HepG2 (cell line): ENCODE data around the gene SRD5A3. TPM values are rescaled to one million over a fixed set of nuclear protein-coding genes. Genes with fewer than 3 reads are reported as not detected.
"Not testable (repeated sequence)": the region's sequence is repeated elsewhere in the genome, so short reads cannot be mapped to it uniquely, and the experiment has no call there.

Experiments used
- ATAC-seq: fragments of 200-7000 bp; cut with Tn5 transposase; 3 replicates; pipeline ENCODE4 v1.9.1; 2020; ENCODE audit warnings: mild to moderate bottlenecking, moderate library complexity
- BruUV-seq: library from RNA; stranded (reverse); fragments of 400-500 nt; replicated peaks from 2 replicates; lab custom pipeline; 2021; lab: Mats Ljungman, UMichigan
- CTCF ChIA-PET: fragments of 300-600 bp; formaldehyde crosslinking; extraction: SDS; loops from one replicate; lab custom pipeline; 2021; ENCODE audit warnings: low total read pairs, inconsistent platforms, low intra/inter-chr PET ratio; lab: Yijun Ruan, JAX
- POLR2A ChIA-PET: fragments of 350-600 bp; sonication (Branson Sonifier 250); formaldehyde crosslinking; loops from one replicate; lab custom pipeline; 2020; ENCODE audit warnings: antibody characterized with exemption, inconsistent platforms; lab: Yijun Ruan, JAX
- DNase-seq: peaks from one replicate; pipeline ENCODE4 v3.0.0-alpha.2; 2015; ENCODE audit warnings: low spot score
- FAIRE-seq: peaks from 3 replicates; lab custom pipeline; 2011; peaks lifted over from hg19 to GRCh38; lab: Jason Lieb, UNC
- H2AFZ ChIP-seq: one replicate; pipeline ENCODE4 v1.6.1; 2011; ENCODE audit warnings: low read length, inconsistent platforms
- H3K27ac ChIP-seq: fragments of 300-600 bp; 3 replicates; pipeline ENCODE4 v1.8.0; 2011; ENCODE audit warnings: mixed run types, mild to moderate bottlenecking, mixed read lengths, low read length, inconsistent platforms; ENCODE audit not compliant: insufficient read depth; ENCODE audit errors: extremely low read length
- H3K27me3 ChIP-seq, 2 experiments: fragments of 200-600 bp in 1 of 2; 2 replicates in 1 of 2; 3 replicates in 1 of 2; pipeline versions ENCODE4 v1.6.0 to v1.8.0; 2011; ENCODE audit warnings: low read length in 2 of 2, mild to moderate bottlenecking in 2 of 2, moderate library complexity in 2 of 2, inconsistent platforms in 1 of 2; ENCODE audit not compliant: insufficient read depth in 2 of 2, control insufficient read depth in 1 of 2
- H3K36me3 ChIP-seq, 2 experiments: fragments of 200-600 bp in 1 of 2; replicated peaks in 1 of 2; 2 replicates in 1 of 2; 3 replicates in 1 of 2; pipeline versions ENCODE4 v1.5.1 to v1.8.0; 2011; ENCODE audit warnings: low read length in 2 of 2, inconsistent platforms in 1 of 2; ENCODE audit not compliant: insufficient read depth in 2 of 2, control insufficient read depth in 1 of 2
- H3K4me1 ChIP-seq: 2 replicates; pipeline ENCODE4 v1.5.1; 2012; ENCODE audit warnings: low read length, inconsistent platforms; ENCODE audit not compliant: insufficient read depth
- H3K4me2 ChIP-seq: 2 replicates; pipeline ENCODE4 v1.6.0; 2011; ENCODE audit warnings: low read depth, low read length, inconsistent platforms
- H3K4me3 ChIP-seq, 3 experiments: fragments of 200-600 bp in 1 of 3; sonication (generic), shearing (Covaris generic) in 1 of 3; replicated peaks in 1 of 3; 2 replicates each; pipeline ENCODE4 v1.5.1; 2011 to 2016; ENCODE audit warnings: low read length in 3 of 3, inconsistent platforms in 2 of 3, low read depth in 2 of 3, mild to moderate bottlenecking in 2 of 3, control low read depth in 1 of 3, mixed read lengths in 1 of 3; ENCODE audit not compliant: insufficient read depth in 1 of 3
- H3K79me2 ChIP-seq: one replicate; pipeline ENCODE4 v1.6.1; 2011; ENCODE audit warnings: low read length, inconsistent platforms; ENCODE audit not compliant: insufficient read depth
- H3K9ac ChIP-seq: 2 replicates; pipeline ENCODE4 v1.6.0; 2011; ENCODE audit warnings: mild to moderate bottlenecking, low read depth, low read length, inconsistent platforms; ENCODE audit not compliant: insufficient read depth
- H3K9me3 ChIP-seq: 2 replicates; pipeline ENCODE4 v1.5.1; 2012; ENCODE audit warnings: mild to moderate bottlenecking, low read length
- H4K20me1 ChIP-seq: 2 replicates; pipeline ENCODE4 v1.6.0; 2011; ENCODE audit warnings: inconsistent platforms, mild to moderate bottlenecking, low read length, moderate library complexity; ENCODE audit not compliant: insufficient read depth
- BRCA1 ChIP-seq: sonication (generic); formaldehyde crosslinking; IDR thresholded peaks from 2 replicates; pipeline ENCODE4 v1.4.0; 2020; ENCODE audit warnings: missing genetic modification reagents
- RBAK ChIP-seq: sonication (generic); formaldehyde crosslinking; IDR thresholded peaks from 2 replicates; pipeline ENCODE4 v1.5.1; 2020; ENCODE audit warnings: mild to moderate bottlenecking, missing genetic modification reagents
- ZNF430 ChIP-seq: sonication (generic); formaldehyde crosslinking; IDR thresholded peaks from 2 replicates; pipeline ENCODE4 v1.9.0; 2021; ENCODE audit warnings: mild to moderate bottlenecking, missing genetic modification reagents
- ZNF766 ChIP-seq: sonication (generic); formaldehyde crosslinking; IDR thresholded peaks from 2 replicates; pipeline ENCODE4 v1.5.0; 2020; ENCODE audit warnings: missing genetic modification reagents, borderline replicate concordance
- WGBS: methylation state at CpG from one replicate; pipeline ENCODE4 v1.1.6; 2017; ENCODE audit warnings: low lambda C conversion rate; 5-methylcytosine and 5-hydroxymethylcytosine counted together
- in situ Hi-C: cut with HindIII; loops from 2 replicates; pipeline ENCODE4 v1.10.0; 2017; ENCODE audit warnings: low pct_unique_long_range_greater_than_20kb; ENCODE audit not compliant: extremely low pct_ligation_motif_present
- intact Hi-C: fragments of 100-400 bp; cut with micrococcal nuclease; formaldehyde crosslinking; loops from one replicate; pipeline ENCODE4 v1.10.0; 2022; ENCODE audit not compliant: unreplicated experiment
- polyA plus RNA-seq, 8 experiments: library from polyadenylated mRNA; depleted of rRNA in 3 of 8; stranded (reverse) in 7 of 8; unstranded in 1 of 8; fragments of >200 nt; fragmentation: Illumina TruSeq in 4 of 8; extraction: Trizol in 4 of 8; gene quantifications; 2 replicates each; pipeline versions ENCODE4 v1.2.1 to v1.2.3, GENCODE V29; 2011 to 2016; ENCODE audit warnings: low read depth in 4 of 8, missing spikeins in 1 of 8, mixed read lengths in 1 of 8; ENCODE audit not compliant: insufficient read depth in 1 of 8
- total RNA-seq, 5 experiments: library from RNA; depleted of rRNA; stranded (reverse); fragments of >200 nt; fragmentation: Illumina TruSeq; extraction: Trizol; gene quantifications; 2 replicates each; pipeline ENCODE4 v1.2.3, GENCODE V29; 2016; ENCODE audit warnings: low read depth in 1 of 5
- TF ChIP-seq, protein P1 (sequence below): sonication (generic); formaldehyde crosslinking; IDR thresholded peaks from 2 replicates; pipeline ENCODE4 v1.4.0; 2020; ENCODE audit warnings: missing genetic modification reagents, mild to moderate bottlenecking, borderline replicate concordance
- TF ChIP-seq, protein P2 (sequence below): sonication (generic); formaldehyde crosslinking; IDR thresholded peaks from 2 replicates; pipeline ENCODE4 v1.4.0; 2020; ENCODE audit warnings: missing genetic modification reagents, mild to moderate bottlenecking, borderline replicate concordance
- TF ChIP-seq, protein P3 (sequence below): sonication (generic); formaldehyde crosslinking; IDR thresholded peaks from 2 replicates; pipeline ENCODE4 v1.4.0; 2020; ENCODE audit warnings: missing genetic modification reagents, mild to moderate bottlenecking, borderline replicate concordance
- TF ChIP-seq, protein P4 (sequence below): IDR thresholded peaks from 2 replicates; pipeline ENCODE4 v1.6.1; 2016; ENCODE audit warnings: missing compliant biosample characterization, missing genetic modification reagents, borderline replicate concordance

SRD5A3 gene
- total and polyA plus RNA-seq, 2 of the 13 experiments (the other 11 are each of a cell fraction or from before 2014, with no cell fraction given): 12.4 to 18.4 TPM

DNA sequence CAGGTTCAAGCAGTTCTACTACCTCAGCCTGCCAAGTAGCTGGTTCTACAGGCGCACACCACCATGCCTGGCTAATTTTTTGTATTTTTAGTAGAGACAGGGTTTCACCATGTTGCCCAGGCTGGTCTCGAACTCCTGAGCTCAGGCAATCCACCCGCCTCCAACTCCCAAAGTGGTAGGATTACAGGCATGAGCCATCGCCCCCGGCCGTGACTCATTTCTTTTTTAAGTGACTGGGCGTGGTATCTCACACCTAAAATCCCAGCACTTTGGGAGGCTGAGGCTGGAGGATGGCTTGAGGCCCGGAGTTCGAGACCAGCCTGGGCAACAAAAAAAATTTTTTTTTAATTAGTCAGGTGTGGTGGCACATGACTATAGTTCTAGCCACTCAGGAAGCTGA, 16.9 kb downstream of the SRD5A3 start:
- H3K36me3 ChIP-seq, H3K27ac ChIP-seq, H3K4me2 ChIP-seq, H3K9ac ChIP-seq, POLR2A ChIA-PET, CTCF ChIA-PET, ATAC-seq, H2AFZ ChIP-seq, H3K4me3 ChIP-seq, H3K79me2 ChIP-seq, FAIRE-seq, intact Hi-C loops, H3K27me3 ChIP-seq, H3K9me3 ChIP-seq, in situ Hi-C loops, H4K20me1 ChIP-seq, BruUV-seq, DNase-seq: not testable (repeated sequence)
- WGBS: 99% methylated on average over 9 of the region's 9 CpGs
- peaks cover 15% of the 10 kb centered on the region for H3K4me1 ChIP-seq

DNA sequence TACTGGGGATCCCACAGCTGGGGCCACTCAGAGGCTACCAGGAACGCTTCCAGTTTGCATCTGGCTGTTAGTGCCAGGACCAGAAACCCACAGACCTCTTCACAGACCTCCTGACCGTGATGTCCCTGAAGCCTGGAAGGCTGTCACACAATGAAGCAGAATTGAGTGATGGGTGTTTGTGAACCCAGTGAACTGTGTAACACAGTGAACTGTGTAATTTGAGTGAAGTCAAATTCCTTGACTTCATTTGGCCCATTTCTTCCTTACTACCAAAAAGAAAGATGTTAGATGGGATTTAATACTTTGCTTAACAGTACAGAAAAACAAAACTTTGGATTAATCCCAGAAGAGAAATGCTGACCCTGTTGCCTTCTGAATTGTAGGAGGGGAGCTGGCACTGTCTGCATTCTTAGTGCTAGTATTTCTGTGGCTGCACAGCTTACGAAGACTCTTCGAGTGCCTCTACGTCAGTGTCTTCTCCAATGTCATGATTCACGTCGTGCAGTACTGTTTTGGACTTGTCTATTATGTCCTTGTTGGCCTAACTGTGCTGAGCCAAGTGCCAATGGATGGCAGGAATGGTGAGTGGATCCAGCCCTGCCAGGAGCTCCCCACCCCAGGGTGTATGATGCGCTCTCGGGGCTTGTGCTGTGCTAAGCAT, 17.8 kb downstream of the SRD5A3 start:
- no peak overlapping the region for H3K4me3 ChIP-seq
- FAIRE-seq: no peak
- intact Hi-C loops (no loop called here), in situ Hi-C loops (no loop called here)
- H3K4me2 ChIP-seq: no peak overlapping the region
- H4K20me1 ChIP-seq: no peaks in the 10 kb centered on the region
- no peak overlapping the region for H2AFZ ChIP-seq
- no peaks in the 10 kb centered on the region for H3K27me3 ChIP-seq
- no peak for DNase-seq
- POLR2A ChIA-PET: no interaction called here
- no TSS peak for BruUV-seq
- H3K79me2 ChIP-seq: no peaks in the 10 kb centered on the region
- peaks cover 17% of the 10 kb centered on the region for H3K4me1 ChIP-seq
- ATAC-seq: no peak
- CTCF ChIA-PET: no interaction called here
- 92% methylated on average over 9 of the region's 9 CpGs for WGBS
- H3K27ac ChIP-seq: no peak overlapping the region
- no peak overlapping the region for H3K9ac ChIP-seq
- no peaks in the 10 kb centered on the region for H3K9me3 ChIP-seq
- H3K36me3 ChIP-seq: no peaks in the 10 kb centered on the region
- no peak for TF ChIP-seq ZNF430 (CRISPR knock-in tag)
- TF ChIP-seq, protein P1, sequence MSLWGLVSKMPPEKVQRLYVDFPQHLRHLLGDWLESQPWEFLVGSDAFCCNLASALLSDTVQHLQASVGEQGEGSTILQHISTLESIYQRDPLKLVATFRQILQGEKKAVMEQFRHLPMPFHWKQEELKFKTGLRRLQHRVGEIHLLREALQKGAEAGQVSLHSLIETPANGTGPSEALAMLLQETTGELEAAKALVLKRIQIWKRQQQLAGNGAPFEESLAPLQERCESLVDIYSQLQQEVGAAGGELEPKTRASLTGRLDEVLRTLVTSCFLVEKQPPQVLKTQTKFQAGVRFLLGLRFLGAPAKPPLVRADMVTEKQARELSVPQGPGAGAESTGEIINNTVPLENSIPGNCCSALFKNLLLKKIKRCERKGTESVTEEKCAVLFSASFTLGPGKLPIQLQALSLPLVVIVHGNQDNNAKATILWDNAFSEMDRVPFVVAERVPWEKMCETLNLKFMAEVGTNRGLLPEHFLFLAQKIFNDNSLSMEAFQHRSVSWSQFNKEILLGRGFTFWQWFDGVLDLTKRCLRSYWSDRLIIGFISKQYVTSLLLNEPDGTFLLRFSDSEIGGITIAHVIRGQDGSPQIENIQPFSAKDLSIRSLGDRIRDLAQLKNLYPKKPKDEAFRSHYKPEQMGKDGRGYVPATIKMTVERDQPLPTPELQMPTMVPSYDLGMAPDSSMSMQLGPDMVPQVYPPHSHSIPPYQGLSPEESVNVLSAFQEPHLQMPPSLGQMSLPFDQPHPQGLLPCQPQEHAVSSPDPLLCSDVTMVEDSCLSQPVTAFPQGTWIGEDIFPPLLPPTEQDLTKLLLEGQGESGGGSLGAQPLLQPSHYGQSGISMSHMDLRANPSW (CRISPR knock-in tag): no peak
- TF ChIP-seq BRCA1 (CRISPR knock-in tag): no peak
- TF ChIP-seq RBAK: no peak
- no peak for TF ChIP-seq ZNF766 (CRISPR knock-in tag)
- TF ChIP-seq, protein P2, sequence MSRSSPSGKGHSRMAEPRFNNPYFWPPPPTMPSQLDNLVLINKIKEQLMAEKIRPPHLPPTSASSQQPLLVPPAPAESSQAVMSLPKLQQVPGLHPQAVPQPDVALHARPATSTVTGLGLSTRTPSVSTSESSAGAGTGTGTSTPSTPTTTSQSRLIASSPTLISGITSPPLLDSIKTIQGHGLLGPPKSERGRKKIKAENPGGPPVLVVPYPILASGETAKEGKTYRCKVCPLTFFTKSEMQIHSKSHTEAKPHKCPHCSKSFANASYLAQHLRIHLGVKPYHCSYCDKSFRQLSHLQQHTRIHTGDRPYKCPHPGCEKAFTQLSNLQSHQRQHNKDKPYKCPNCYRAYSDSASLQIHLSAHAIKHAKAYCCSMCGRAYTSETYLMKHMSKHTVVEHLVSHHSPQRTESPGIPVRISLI: no peak
- TF ChIP-seq, protein P3, sequence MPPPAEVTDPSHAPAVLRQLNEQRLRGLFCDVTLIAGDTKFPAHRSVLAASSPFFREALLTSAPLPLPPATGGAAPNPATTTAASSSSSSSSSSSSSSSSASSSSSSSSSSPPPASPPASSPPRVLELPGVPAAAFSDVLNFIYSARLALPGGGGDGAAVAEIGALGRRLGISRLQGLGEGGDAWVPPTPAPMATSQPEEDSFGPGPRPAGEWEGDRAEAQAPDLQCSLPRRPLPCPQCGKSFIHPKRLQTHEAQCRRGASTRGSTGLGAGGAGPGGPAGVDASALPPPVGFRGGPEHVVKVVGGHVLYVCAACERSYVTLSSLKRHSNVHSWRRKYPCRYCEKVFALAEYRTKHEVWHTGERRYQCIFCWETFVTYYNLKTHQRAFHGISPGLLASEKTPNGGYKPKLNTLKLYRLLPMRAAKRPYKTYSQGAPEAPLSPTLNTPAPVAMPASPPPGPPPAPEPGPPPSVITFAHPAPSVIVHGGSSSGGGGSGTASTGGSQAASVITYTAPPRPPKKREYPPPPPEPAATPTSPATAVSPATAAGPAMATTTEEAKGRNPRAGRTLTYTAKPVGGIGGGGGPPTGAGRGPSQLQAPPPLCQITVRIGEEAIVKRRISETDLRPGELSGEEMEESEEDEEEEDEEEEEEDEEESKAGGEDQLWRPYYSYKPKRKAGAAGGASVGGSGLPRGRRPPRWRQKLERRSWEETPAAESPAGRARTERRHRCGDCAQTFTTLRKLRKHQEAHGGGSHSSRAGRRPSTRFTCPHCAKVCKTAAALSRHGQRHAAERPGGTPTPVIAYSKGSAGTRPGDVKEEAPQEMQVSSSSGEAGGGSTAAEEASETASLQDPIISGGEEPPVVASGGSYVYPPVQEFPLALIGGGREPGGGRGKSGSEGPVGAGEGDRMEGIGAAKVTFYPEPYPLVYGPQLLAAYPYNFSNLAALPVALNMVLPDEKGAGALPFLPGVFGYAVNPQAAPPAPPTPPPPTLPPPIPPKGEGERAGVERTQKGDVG (CRISPR knock-in tag): no peak
- TF ChIP-seq, protein P4, sequence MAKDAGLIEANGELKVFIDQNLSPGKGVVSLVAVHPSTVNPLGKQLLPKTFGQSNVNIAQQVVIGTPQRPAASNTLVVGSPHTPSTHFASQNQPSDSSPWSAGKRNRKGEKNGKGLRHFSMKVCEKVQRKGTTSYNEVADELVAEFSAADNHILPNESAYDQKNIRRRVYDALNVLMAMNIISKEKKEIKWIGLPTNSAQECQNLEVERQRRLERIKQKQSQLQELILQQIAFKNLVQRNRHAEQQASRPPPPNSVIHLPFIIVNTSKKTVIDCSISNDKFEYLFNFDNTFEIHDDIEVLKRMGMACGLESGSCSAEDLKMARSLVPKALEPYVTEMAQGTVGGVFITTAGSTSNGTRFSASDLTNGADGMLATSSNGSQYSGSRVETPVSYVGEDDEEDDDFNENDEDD (CRISPR knock-in tag): no peak
